GM18951 (cell line): ENCODE measurements around the gene PLEKHA8.
A peak's percentile ranks its signal among the peaks of the same experiment; 100 is the strongest.

Experiments used
- POLR2A ChIP-seq: IDR thresholded peaks from 4 replicates; pipeline ENCODE4 v1.6.1; 2011; ENCODE audit warnings: mild to moderate bottlenecking; ENCODE audit not compliant: insufficient read length, insufficient read depth; ENCODE audit errors: extremely low read depth
- in situ Hi-C: fragments of 300-500 bp; cut with MboI; formaldehyde crosslinking; loops from one replicate; pipeline ENCODE4 v1.12.0; 2022; ENCODE audit warnings: low sequenced_read_pairs, mixed read lengths, inconsistent platforms; ENCODE audit not compliant: unreplicated experiment

Gene PLEKHA8, protein sequence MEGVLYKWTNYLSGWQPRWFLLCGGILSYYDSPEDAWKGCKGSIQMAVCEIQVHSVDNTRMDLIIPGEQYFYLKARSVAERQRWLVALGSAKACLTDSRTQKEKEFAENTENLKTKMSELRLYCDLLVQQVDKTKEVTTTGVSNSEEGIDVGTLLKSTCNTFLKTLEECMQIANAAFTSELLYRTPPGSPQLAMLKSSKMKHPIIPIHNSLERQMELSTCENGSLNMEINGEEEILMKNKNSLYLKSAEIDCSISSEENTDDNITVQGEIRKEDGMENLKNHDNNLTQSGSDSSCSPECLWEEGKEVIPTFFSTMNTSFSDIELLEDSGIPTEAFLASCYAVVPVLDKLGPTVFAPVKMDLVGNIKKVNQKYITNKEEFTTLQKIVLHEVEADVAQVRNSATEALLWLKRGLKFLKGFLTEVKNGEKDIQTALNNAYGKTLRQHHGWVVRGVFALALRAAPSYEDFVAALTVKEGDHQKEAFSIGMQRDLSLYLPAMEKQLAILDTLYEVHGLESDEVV

DNA sequence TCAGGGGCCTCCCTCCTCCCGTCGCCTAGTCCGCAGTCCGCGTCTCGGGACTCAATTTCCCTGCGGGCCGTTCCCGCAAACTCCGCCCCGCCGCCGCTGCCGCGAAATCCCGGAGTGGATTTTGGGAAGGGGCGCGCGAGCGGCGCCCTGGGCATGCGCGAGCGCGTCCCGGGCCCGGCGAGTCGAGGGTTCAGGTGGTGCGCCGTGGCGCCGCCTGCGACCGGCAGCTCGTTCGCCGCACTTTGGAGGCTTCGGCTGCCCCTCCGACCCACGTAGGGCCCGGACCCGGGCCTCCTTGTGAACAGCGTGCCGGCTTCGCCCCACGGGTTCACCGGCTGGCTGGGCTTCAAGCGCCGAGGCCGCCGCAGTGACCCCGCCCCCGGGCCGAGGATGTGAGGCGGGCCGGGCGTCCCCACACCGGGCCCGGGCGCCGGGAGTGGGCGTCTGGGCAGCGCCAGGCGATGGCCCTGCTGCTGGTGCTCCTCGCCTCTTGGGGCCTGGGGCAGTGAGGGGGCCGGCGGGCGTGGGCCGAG is at the start of gene PLEKHA8:
Gene PLEKHA8, plus strand, starts transcription at position 197 of the 533 bp plus-strand sequence. CDS start 351 bp downstream, outside the sequence.
- in situ Hi-C loops, result no loop called here

DNA sequence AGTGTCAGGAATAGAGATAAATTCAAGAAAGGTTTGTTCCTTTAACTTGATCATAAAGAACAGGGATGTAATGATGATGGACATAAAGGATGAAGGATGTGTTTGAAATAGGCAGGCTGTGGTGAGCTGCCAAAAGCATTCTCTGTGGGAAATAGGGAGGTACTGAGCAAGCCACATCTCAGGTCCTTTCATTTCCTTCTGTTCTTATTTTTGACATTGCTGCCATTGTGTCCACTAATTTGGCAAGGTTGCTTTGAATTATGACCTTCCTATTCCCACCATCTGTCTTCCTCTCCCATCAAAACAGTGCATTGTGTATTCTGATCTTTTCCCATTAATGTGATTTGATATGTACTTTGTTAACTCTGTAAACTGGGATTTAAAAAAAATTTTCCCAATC is 48.1 kb upstream of the PLEKHA8 start:
- no peak for TF ChIP-seq POLR2A
- in situ Hi-C loops, result no loop called here

More for the DNA sequence above, at the start of gene PLEKHA8:
- peak; percentile 69 for TF ChIP-seq POLR2A

DNA sequence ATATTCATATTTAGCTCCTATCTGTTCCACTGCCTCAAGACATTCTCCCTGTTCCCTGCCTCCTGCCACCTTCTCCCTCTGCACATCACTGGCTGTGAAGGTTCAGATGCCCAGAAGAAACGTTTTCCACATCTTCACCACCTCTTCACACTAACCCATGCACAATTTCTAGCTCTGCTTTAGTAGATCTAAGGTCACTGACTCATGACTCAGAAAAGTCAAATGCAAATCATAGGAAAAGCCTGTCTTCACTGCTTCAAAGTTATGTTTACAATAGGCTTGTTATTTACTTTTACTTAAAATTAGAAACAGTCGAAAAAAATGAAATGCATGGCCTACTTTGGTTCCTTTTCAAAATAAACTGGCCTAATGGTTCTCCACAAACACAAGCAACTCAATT is 41.1 kb upstream of the PLEKHA8 start:
- TF ChIP-seq POLR2A, result no peak
- in situ Hi-C loops, result no loop called here

DNA sequence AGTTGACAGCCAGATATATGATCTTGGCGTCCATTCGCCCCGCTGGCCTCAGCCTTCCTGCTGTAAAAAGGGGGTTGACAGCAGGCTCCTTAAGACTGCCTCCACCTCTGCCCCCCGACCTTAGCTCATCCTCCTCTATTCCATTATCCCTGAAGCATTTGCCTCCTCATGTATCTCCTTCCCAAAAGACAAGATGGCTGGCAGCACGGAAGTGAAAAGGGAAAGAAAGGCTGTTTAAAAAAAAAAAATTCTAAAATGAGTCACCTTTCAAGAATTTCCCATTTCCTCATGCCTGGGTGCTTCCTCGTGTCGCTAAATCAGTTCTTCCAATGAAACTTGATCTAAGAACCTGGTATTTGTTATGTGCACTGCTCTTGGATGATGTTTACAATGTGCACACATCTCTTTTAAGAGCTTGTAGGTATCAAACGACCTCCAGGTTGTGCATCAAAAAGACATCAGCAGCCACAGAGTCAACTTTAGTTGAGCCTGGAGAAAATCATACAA is 40.3 kb upstream of the PLEKHA8 start:
- no peak for TF ChIP-seq POLR2A
- in situ Hi-C loops, result no loop called here

DNA sequence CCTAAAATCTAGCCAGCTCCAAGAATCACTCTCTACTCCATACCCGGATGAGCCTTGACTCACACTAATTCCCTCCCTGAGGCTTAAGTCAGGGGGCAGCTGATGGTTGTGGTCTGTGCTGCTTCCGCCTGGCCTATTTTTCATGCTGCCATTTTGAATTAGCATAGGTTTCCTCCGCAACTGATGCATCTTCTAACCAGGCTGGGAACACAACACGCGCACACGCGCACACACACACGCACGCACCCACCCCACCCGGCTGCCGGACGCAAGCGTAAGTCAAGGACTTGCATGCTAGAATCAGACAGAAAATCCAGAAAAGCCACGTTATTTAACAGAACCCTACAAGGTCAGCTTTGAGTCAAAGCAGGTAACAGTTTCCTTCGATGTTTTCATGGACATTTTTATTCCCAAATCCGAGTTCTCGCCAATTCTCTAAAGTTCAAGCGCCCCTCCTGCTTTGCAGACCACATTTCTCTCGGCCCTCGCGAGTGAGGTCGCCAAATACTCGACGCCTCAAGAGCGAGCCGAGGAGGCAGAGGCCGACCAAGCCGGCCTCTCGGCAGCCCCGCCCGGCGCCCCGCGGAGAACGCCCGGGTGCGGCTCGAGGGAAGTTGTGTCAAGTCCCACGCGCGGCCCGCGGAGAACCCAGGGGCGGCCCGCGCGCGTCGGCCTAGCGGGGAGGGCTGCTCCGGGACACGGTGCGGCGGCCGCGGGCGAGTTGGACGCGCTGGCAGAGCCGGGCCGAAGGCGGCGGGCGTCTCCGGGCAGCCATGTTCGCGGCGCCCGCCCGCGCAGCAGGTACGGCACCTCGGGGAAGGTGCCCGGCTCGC is 39.6 kb upstream of the PLEKHA8 start:
- in situ Hi-C loops, result no loop called here
- TF ChIP-seq POLR2A, result peak; percentile 56

DNA sequence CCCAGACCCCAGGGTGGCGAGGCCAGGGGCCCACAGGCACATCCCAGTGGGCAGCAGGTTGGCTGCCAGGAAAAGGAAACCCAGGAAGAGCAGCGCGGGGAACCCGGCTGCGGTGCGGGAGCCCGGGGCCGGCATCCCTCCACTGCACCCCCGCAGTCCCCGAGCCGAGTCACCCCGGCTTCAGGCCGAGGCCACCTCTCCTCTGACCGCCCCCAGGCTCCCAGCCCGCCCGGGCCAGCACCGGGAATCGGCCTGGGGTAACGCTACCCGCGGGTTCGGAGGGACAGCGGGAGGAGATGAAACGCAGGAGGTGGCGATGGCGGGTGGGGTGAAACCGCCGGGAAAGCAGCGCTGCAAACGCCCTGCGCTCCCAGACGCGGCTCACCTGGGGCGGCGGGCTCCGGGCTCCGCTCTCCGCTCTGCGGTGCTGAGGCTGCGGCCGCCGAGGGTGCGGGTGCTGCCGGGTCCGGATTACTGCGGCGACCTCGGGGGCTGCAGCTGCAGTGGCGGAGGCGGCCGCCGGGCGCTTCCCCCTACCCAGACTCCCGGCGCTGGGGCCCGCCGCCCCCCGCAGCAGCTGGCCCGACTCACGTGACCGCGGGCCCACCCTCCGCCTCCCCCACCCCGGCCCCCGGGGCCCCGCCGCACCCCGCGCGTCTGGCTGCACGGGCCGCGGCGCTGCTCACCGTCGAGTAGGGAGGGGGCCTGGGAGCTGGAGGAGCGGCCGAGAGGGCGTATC is 38.8 kb upstream of the PLEKHA8 start, which contains the start of gene SCRN1:
Gene SCRN1, minus strand, starts transcription at position 545 of the 739 bp plus-strand sequence. CDS start 20,734 bp downstream, outside the sequence.
- peak; percentile 67 for TF ChIP-seq POLR2A
- in situ Hi-C loops, result no loop called here

DNA sequence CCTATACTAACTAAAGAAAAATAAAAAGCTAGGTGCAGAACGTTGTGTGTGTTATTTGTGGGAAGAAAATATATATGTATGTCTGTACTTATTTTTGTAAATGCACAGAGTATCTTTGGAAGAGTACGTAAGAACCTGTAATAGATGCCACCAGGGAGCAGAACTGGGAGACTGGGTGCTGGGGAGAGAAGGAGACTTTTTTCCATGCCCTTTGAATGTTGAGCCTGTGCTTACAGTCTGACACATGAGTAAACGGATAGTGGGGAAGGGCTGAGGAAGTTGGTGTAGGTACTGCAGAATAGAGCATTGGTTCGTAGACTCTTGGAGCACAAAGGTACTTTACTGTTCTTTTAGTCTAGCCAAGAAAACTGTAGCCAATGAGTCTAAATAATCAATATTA is 37.3 kb upstream of the PLEKHA8 start:
- no peak for TF ChIP-seq POLR2A
- in situ Hi-C loops, result no loop called here

DNA sequence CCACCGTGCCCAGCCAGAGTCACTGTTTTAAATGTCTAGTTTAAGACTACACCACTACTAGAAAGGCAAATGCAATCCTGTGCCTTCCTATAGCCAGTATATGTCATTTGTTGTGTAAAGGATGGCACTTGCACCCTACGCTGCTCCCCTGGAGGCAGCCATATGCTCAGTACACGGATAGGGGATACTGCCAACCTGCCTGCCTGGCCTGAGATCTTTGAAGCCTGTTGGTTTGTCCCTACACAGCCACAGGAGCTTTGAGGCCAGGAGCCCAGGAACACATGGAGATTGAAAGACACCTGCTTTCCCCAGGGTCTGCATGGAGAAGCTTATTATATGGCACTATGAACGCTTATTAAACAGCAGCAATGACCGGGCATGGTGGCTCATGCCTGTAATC is 36.3 kb upstream of the PLEKHA8 start:
- in situ Hi-C loops, result no loop called here
- no peak for TF ChIP-seq POLR2A

DNA sequence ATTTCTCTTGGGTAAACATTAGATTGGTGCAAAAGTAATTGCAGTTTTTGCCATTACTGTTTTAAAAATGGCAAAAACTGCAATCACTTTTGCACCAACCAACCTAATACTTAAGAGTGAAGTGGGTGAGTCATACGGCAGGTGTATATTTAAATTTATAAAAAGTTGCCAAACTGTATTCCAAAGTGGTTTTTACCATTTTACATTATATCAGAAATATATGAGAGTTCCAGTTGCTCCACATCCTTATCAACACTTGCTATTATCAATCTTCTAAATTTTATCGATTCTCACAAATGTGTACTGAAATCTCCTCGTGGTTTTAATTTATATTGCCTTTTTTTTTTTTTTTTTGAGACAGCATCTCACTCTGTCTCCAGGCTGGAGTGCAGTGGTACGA is 35.1 kb upstream of the PLEKHA8 start:
- in situ Hi-C loops, result no loop called here
- no peak for TF ChIP-seq POLR2A

DNA sequence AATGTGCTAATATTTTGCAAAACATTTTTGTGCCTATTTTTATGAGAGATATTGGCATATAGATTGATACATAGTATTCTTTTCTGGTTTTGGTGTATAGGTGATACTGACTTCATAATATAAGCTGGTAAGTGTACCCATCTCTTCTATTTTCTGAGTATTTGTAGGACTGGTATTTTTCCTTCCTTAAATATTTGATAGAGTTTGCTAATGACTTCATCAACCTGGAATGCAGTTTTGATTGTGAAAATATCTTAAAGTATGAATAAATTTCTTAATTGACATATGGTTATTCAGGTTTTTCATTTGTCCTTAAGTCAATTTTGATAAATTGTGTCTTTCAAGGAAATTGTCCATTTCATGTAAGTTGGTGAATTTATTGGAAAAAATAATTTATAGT is 32.6 kb upstream of the PLEKHA8 start:
- in situ Hi-C loops, result no loop called here

DNA sequence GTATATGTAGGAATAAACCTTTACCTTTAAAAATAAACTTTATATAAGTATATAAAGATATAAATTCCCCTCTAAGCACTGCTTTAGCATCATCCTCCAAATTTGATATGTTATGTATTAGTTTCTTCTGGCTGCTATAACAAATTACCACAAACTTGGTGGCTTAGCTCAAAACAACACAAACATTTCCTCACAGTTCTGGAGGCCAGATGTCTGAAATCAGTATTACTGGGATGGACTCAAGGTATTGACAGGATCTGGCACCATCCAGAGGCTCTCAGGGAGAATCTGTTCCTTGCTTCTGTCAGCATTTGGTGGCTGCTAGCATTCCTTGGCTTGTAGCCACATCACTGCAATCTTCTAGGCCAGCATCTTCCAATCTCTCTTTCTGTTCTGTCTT is 31.9 kb upstream of the PLEKHA8 start:
- no peak for TF ChIP-seq POLR2A
- in situ Hi-C loops, result no loop called here

More for the DNA sequence above, 32.6 kb upstream of the PLEKHA8 start:
- no peak for TF ChIP-seq POLR2A

DNA sequence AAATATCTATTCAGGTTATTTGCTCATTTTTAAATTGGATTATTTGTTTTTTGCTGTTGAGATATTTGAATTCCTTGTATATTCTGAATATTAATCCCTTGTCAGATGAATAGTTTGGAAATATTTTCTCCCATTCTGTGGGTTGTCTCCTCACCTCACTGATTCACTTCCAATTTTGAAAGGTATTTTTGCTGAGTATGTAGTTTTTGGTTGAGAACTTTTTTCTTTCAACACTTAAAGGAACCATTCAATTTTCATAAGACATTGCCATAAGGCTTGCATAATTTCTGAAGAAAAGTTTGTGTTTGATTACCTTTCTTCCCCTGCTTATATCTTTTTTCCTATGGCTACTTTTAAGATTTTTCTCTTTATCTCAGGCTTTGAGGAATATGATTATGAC is 29.7 kb upstream of the PLEKHA8 start:
- in situ Hi-C loops, result no loop called here
- no peak for TF ChIP-seq POLR2A

DNA sequence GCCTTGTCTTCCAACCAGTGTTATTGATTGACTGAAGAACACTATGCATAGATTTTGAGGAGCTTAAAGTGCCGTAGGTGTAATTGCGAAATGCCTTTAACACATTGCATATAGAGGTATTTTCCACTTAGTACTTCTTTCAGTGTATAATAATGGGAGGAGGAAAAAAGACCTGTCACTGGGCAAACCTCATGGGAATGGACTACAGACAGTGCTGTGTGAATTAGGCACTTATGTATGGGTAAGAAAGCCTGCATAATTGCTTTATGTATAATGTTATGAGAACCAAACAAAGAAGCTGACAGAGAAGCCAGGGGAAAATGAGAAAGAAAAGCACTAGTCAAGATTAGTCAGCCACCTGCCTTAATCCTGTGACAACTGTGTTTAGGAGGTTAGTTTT is 26.2 kb upstream of the PLEKHA8 start:
- in situ Hi-C loops, result no loop called here
- TF ChIP-seq POLR2A, result no peak

DNA sequence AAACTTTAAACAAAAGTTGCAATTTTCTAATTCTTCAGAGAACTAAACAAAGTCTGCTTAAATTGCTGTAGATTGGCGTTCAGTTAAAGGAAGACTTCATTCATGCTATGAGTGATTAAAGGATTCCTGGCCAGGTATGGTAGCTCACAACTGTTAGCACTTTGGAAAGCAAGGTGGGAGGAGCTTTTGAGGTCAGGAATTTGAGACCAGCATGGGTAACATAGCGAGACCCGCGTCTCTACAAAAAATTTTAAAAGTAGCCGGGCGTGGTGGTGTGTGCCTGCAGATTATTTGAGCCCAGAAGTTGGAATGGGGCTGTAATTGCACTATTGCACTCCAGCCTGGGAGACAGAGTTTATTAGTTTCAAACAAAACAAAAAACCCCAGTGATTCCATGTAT is 25.1 kb upstream of the PLEKHA8 start:
- in situ Hi-C loops, result no loop called here
- TF ChIP-seq POLR2A, result no peak
